HL-60 (cell line): ENCODE data around the gene SLC40A1.

ENCODE experiments used
- DNase-seq, 2 experiments: peaks; one replicate each; pipeline ENCODE4 v3.0.0-alpha.2; 2010 to 2020; ENCODE audit warnings: low read depth in 1 of 2, low spot score in 1 of 2
- H3K27ac ChIP-seq: fragments of 250-450 bp; sonication (Bioruptor Pico); replicated peaks from 2 replicates; pipeline ENCODE4 v1.5.1; 2020; ENCODE audit warnings: mild to moderate bottlenecking, moderate library complexity
- H3K27me3 ChIP-seq: fragments of 250-450 bp; sonication (Bioruptor Pico); 2 replicates; pipeline ENCODE4 v1.5.1; 2021; ENCODE audit warnings: mild to moderate bottlenecking, moderate library complexity; ENCODE audit not compliant: insufficient read depth, poor library complexity, severe bottlenecking
- H3K4me3 ChIP-seq: replicated peaks from 2 replicates; pipeline ENCODE4 v1.5.1; 2011; ENCODE audit warnings: mild to moderate bottlenecking, control low read depth, low read length; ENCODE audit not compliant: insufficient read depth
- GABPA ChIP-seq: IDR thresholded peaks from 2 replicates; pipeline ENCODE4 v1.6.1; 2012; ENCODE audit warnings: low read depth
- POLR2AphosphoS5 ChIP-seq: IDR thresholded peaks from 2 replicates; pipeline ENCODE4 v1.6.1; 2012; ENCODE audit warnings: low read depth
- SPI1 ChIP-seq: IDR thresholded peaks from 2 replicates; pipeline ENCODE4 v1.6.1; 2012; ENCODE audit warnings: low read depth, mild to moderate bottlenecking, borderline replicate concordance
- TF ChIP-seq, protein P1 (sequence below): IDR thresholded peaks from one replicate; pipeline ENCODE4 v1.5.1; 2011; ENCODE audit warnings: low read length, control low read depth, inconsistent platforms; ENCODE audit not compliant: insufficient read depth
- TF ChIP-seq, protein P2 (sequence below): IDR thresholded peaks from 2 replicates; pipeline ENCODE4 v1.6.1; 2012; ENCODE audit warnings: low read depth; ENCODE audit not compliant: insufficient replicate concordance

SLC40A1 gene

DNA sequence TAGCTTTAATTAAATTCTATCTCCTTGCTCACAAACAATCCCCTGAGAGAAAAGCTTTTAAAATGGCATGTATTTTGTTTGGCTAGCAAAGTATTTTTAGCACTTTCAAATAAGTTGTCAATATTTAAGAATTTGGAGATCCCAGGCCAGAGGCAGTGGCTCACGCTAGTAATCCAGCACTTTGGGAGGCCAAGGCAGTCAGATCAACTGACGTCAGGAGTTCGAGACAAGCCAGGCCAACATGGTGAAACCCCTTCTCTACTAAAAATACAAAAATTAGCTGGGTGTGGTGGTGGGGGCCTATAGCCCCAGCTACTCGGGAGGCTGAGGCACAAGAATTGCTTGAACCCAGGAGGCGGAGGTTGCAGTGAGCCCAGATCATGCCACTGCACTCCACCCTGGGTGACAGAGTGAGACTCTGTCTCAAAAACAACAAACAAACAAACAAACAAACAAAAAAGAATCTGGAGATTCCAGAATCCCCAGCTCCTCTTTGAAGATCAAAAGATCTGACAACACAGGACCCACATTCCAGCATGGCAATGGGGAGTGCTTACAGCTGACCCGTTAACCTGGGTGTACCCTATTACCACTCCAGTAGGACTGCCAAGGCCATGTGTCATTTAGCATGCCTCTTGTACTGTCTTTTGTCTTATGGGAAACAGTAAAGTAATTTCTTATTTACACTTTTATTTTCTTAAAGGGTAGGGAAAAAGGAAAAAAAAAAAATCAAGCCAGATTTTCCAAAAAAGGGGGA, 21.9 kb downstream of the SLC40A1 start:
- no peaks in the 10 kb centered on the region for H3K27me3 ChIP-seq
- no peak overlapping the region for H3K27ac ChIP-seq
- TF ChIP-seq POLR2AphosphoS5 = no peak
- TF ChIP-seq, protein P1, sequence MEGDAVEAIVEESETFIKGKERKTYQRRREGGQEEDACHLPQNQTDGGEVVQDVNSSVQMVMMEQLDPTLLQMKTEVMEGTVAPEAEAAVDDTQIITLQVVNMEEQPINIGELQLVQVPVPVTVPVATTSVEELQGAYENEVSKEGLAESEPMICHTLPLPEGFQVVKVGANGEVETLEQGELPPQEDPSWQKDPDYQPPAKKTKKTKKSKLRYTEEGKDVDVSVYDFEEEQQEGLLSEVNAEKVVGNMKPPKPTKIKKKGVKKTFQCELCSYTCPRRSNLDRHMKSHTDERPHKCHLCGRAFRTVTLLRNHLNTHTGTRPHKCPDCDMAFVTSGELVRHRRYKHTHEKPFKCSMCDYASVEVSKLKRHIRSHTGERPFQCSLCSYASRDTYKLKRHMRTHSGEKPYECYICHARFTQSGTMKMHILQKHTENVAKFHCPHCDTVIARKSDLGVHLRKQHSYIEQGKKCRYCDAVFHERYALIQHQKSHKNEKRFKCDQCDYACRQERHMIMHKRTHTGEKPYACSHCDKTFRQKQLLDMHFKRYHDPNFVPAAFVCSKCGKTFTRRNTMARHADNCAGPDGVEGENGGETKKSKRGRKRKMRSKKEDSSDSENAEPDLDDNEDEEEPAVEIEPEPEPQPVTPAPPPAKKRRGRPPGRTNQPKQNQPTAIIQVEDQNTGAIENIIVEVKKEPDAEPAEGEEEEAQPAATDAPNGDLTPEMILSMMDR = no peak
- TF ChIP-seq, protein P2, sequence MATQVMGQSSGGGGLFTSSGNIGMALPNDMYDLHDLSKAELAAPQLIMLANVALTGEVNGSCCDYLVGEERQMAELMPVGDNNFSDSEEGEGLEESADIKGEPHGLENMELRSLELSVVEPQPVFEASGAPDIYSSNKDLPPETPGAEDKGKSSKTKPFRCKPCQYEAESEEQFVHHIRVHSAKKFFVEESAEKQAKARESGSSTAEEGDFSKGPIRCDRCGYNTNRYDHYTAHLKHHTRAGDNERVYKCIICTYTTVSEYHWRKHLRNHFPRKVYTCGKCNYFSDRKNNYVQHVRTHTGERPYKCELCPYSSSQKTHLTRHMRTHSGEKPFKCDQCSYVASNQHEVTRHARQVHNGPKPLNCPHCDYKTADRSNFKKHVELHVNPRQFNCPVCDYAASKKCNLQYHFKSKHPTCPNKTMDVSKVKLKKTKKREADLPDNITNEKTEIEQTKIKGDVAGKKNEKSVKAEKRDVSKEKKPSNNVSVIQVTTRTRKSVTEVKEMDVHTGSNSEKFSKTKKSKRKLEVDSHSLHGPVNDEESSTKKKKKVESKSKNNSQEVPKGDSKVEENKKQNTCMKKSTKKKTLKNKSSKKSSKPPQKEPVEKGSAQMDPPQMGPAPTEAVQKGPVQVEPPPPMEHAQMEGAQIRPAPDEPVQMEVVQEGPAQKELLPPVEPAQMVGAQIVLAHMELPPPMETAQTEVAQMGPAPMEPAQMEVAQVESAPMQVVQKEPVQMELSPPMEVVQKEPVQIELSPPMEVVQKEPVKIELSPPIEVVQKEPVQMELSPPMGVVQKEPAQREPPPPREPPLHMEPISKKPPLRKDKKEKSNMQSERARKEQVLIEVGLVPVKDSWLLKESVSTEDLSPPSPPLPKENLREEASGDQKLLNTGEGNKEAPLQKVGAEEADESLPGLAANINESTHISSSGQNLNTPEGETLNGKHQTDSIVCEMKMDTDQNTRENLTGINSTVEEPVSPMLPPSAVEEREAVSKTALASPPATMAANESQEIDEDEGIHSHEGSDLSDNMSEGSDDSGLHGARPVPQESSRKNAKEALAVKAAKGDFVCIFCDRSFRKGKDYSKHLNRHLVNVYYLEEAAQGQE = no peak
- no peak for TF ChIP-seq SPI1
- no peak for TF ChIP-seq GABPA
- no peak overlapping the region for H3K4me3 ChIP-seq
- DNase-seq = no peak

DNA sequence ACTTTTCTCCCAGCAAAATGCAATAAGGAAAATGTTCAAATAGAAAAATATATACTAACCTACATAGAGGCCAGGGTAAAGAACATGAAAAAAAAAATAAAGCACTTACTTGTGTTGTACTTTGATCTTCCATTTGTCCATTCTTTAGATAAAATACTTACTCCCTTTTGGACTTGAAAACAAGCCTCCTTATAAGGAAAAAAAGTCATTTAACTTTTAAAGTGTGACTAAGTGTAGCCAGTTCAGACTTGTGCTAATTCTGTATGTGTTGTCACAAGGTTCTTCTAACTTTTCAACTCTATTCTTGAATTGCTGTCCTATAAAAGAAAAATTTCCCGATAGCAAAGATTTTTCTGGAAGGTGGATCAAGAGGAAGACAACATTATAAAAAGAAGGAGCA, 23.2 kb downstream of the SLC40A1 start:
- no peak for DNase-seq
- Histone ChIP-seq H3K4me3 (no peak overlapping the region), H3K27ac (no peak overlapping the region), H3K27me3 (no peaks in the 10 kb centered on the region)
- TF ChIP-seq GABPA (no peak), SPI1 (no peak), POLR2AphosphoS5 (no peak)
- TF ChIP-seq, protein P1 = no peak
- TF ChIP-seq, protein P2 = no peak

DNA sequence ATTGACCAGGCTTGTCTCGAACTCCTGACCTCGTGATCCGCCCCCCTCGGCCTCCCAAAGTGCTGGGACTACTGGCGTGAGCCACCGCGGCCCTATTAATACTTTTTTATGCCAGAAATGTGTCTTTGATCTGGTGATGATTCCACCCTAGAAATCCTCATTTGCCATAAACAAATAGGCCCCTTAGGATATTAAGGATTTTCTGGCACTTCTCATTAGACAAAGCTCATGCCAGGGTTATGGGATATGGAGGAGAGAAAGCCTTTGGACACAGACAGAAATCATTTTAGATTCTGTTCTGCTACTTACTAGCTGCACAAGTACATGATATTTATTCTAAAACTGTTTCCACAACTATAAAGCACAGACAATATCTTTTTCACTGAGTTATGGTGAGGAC, 24.1 kb downstream of the SLC40A1 start:
- Histone ChIP-seq H3K4me3 (no peak overlapping the region), H3K27ac (no peak overlapping the region), H3K27me3 (no peaks in the 10 kb centered on the region)
- DNase-seq = no peak
- TF ChIP-seq SPI1 (no peak), POLR2AphosphoS5 (no peak), GABPA (no peak)
- TF ChIP-seq, protein P1 = no peak
- TF ChIP-seq, protein P2 = no peak
